Astrocyte (in vitro differentiated cells and primary cell): ENCODE results near the gene TBC1D14. TPM values are rescaled to one million over a fixed set of nuclear protein-coding genes. Genes with fewer than 3 reads are reported as not detected.

Experiments used
- DNase-seq: peaks from one replicate; pipeline ENCODE4 v3.0.0-alpha.2; 2010; ENCODE audit warnings: low read depth
- FAIRE-seq: peaks from 2 replicates; lab custom pipeline; 2011; peaks lifted over from hg19 to GRCh38; lab: Jason Lieb, UNC
- H2AFZ ChIP-seq: 2 replicates; pipeline ENCODE4 v1.6.0; 2012; ENCODE audit warnings: low read depth, low read length, inconsistent platforms
- H3K27ac ChIP-seq: 2 replicates; pipeline ENCODE4 v1.5.1; 2011; ENCODE audit warnings: low read depth, low read length, inconsistent platforms
- H3K27me3 ChIP-seq: 2 replicates; pipeline ENCODE4 v1.6.0; 2011; ENCODE audit warnings: low read length, inconsistent platforms; ENCODE audit not compliant: insufficient read depth
- H3K36me3 ChIP-seq: 2 replicates; pipeline ENCODE4 v1.5.1; 2011; ENCODE audit warnings: low read length, inconsistent platforms; ENCODE audit not compliant: insufficient read depth
- H3K4me1 ChIP-seq: 2 replicates; pipeline ENCODE4 v1.5.1; 2011; ENCODE audit warnings: low read length, inconsistent platforms; ENCODE audit not compliant: insufficient read depth
- H3K4me2 ChIP-seq: 2 replicates; pipeline ENCODE4 v1.6.0; 2012; ENCODE audit warnings: low read length, inconsistent platforms
- H3K4me3 ChIP-seq: 2 replicates; pipeline ENCODE4 v1.5.1; 2011; ENCODE audit warnings: low read depth, mild to moderate bottlenecking, low read length, inconsistent platforms; ENCODE audit not compliant: insufficient read depth
- H3K79me2 ChIP-seq: 2 replicates; pipeline ENCODE4 v1.6.0; 2012; ENCODE audit warnings: mild to moderate bottlenecking, low read length, inconsistent platforms; ENCODE audit not compliant: insufficient read depth
- H3K9ac ChIP-seq: 2 replicates; pipeline ENCODE4 v1.6.0; 2012; ENCODE audit warnings: mild to moderate bottlenecking, low read length, inconsistent platforms
- H3K9me3 ChIP-seq: 2 replicates; pipeline ENCODE4 v1.5.1; 2012; ENCODE audit warnings: low read depth, mild to moderate bottlenecking, low read length, inconsistent platforms; ENCODE audit not compliant: insufficient read depth
- H4K20me1 ChIP-seq: 2 replicates; pipeline ENCODE4 v1.6.0; 2012; ENCODE audit warnings: low read length, inconsistent platforms; ENCODE audit not compliant: insufficient read depth
- H3K27ac Mint-ChIP-seq: one replicate; pipeline ENCODE4 v1.8.0; 2021; ENCODE audit warnings: mild to moderate bottlenecking, mixed read lengths; ENCODE audit not compliant: unreplicated experiment
- H3K27me3 Mint-ChIP-seq: one replicate; pipeline ENCODE4 v1.8.0; 2021; ENCODE audit warnings: low read depth, mixed read lengths; ENCODE audit not compliant: unreplicated experiment
- H3K36me3 Mint-ChIP-seq: one replicate; pipeline ENCODE4 v1.8.0; 2021; ENCODE audit warnings: low read depth, mixed read lengths; ENCODE audit not compliant: unreplicated experiment
- H3K4me1 Mint-ChIP-seq: one replicate; pipeline ENCODE4 v1.8.0; 2021; ENCODE audit warnings: low read depth, mixed read lengths; ENCODE audit not compliant: unreplicated experiment
- H3K4me3 Mint-ChIP-seq: one replicate; pipeline ENCODE4 v1.8.0; 2021; ENCODE audit warnings: mild to moderate bottlenecking, moderate library complexity, mixed read lengths; ENCODE audit not compliant: unreplicated experiment
- H3K9me3 Mint-ChIP-seq: one replicate; pipeline ENCODE4 v1.8.0; 2021; ENCODE audit warnings: mild to moderate bottlenecking, mixed read lengths; ENCODE audit not compliant: unreplicated experiment
- CTCF ChIP-seq: IDR thresholded peaks from 2 replicates; pipeline ENCODE4 v1.5.1; 2011; ENCODE audit warnings: low read depth, mild to moderate bottlenecking, inconsistent platforms, low read length, moderate library complexity; ENCODE audit not compliant: insufficient read depth
- EZH2 ChIP-seq: IDR thresholded peaks from 2 replicates; pipeline ENCODE4 v1.6.1; 2012; ENCODE audit warnings: mild to moderate bottlenecking, low read length, inconsistent platforms; ENCODE audit not compliant: insufficient read depth
- total RNA-seq: library from RNA; stranded (reverse); gene quantifications from 2 replicates; pipeline ENCODE4 v1.2.1, GENCODE V29; 2021

TBC1D14 gene
- total RNA-seq, 1 donor from 2014 or later, result 30.4 TPM

- Histone ChIP-seq H3K27me3 (no peaks in the 10 kb centered on the region), H3K9ac (no peak overlapping the region), H3K27ac (no peak overlapping the region), H3K36me3 (peaks cover 7% of the 10 kb centered on the region), H3K4me2 (no peak overlapping the region), H3K9me3 (no peaks in the 10 kb centered on the region), H2AFZ (no peak overlapping the region), H3K4me1 (peaks cover 15% of the 10 kb centered on the region), H3K79me2 (peaks cover 7% of the 10 kb centered on the region), H4K20me1 (peaks cover 9% of the 10 kb centered on the region), H3K4me3 (no peak overlapping the region)
- H3K4me1 Mint-ChIP-seq, result peaks cover 32% of the 10 kb centered on the region
- no peaks in the 10 kb centered on the region for H3K9me3 Mint-ChIP-seq
- H3K27ac Mint-ChIP-seq, result no peak overlapping the region
- H3K4me3 Mint-ChIP-seq, result no peak overlapping the region
- DNase-seq (no peak), FAIRE-seq (no peak)
- TF ChIP-seq EZH2, result no peak
- no peak for TF ChIP-seq CTCF
- no peaks in the 10 kb centered on the region for H3K27me3 Mint-ChIP-seq
- H3K36me3 Mint-ChIP-seq, result peaks cover 17% of the 10 kb centered on the region
Observed at GRCh38 chr4:7024336-7024890, 114.8 kb downstream of the TBC1D14 start.

- H3K4me3 Mint-ChIP-seq, result no peak overlapping the region
- H2AFZ ChIP-seq, result no peak overlapping the region
- H3K27ac Mint-ChIP-seq, result peak overlapping the region; percentile 58
- no peaks in the 10 kb centered on the region for H3K9me3 ChIP-seq
- no peak overlapping the region for H3K9ac ChIP-seq
- H3K36me3 Mint-ChIP-seq, result peaks cover 17% of the 10 kb centered on the region
- H3K4me3 ChIP-seq, result no peak overlapping the region
- no peak for DNase-seq
- no peak overlapping the region for H3K4me2 ChIP-seq
- TF ChIP-seq EZH2, result no peak
- TF ChIP-seq CTCF, result no peak
- H3K9me3 Mint-ChIP-seq, result no peaks in the 10 kb centered on the region
- H3K27ac ChIP-seq, result no peak overlapping the region
- H3K27me3 Mint-ChIP-seq, result no peaks in the 10 kb centered on the region
- H3K4me1 Mint-ChIP-seq, result peaks cover 30% of the 10 kb centered on the region
- H3K4me1 ChIP-seq, result peaks cover 15% of the 10 kb centered on the region
- H4K20me1 ChIP-seq, result peaks cover 9% of the 10 kb centered on the region
- no peaks in the 10 kb centered on the region for H3K27me3 ChIP-seq
- peaks cover 7% of the 10 kb centered on the region for H3K36me3 ChIP-seq
- peaks cover 7% of the 10 kb centered on the region for H3K79me2 ChIP-seq
- FAIRE-seq, result no peak
Observed at GRCh38 chr4:7025040-7025602, 115.5 kb downstream of the TBC1D14 start.

- H3K27ac Mint-ChIP-seq, result no peak overlapping the region
Observed at GRCh38 chr4:7026107-7026506, 116.5 kb downstream of the TBC1D14 start.

More at GRCh38 chr4:7026107-7026506, 116.5 kb downstream of the TBC1D14 start:
- Mint-ChIP-seq H3K36me3 (peaks cover 19% of the 10 kb centered on the region), H3K4me1 (peaks cover 20% of the 10 kb centered on the region), H3K4me3 (no peak overlapping the region), H3K27me3 (no peaks in the 10 kb centered on the region), H3K9me3 (no peaks in the 10 kb centered on the region)
- Histone ChIP-seq H3K4me2 (no peak overlapping the region), H2AFZ (no peak overlapping the region), H3K79me2 (peaks cover 7% of the 10 kb centered on the region), H3K36me3 (peaks cover 14% of the 10 kb centered on the region), H3K4me1 (peaks cover 15% of the 10 kb centered on the region), H3K4me3 (no peak overlapping the region), H3K9ac (no peak overlapping the region), H4K20me1 (peaks cover 9% of the 10 kb centered on the region), H3K27ac (no peak overlapping the region), H3K9me3 (no peaks in the 10 kb centered on the region), H3K27me3 (no peaks in the 10 kb centered on the region)
- FAIRE-seq, result no peak
- TF ChIP-seq CTCF (no peak), EZH2 (no peak)
- no peak for DNase-seq
